Testis (tissue), 3 donors: ENCODE measurements around the gene NRTN. TPM values are rescaled to one million over a fixed set of nuclear protein-coding genes. Genes with fewer than 3 reads are reported as not detected.

Experiments used
- DNase-seq: peaks from one replicate; pipeline ENCODE4 v3.0.0-alpha.2; 2019
- H3K27ac ChIP-seq, 2 donors: fragments of 200-600 bp; sonication (generic); one replicate each; pipeline ENCODE4 v1.5.1; 2019
- H3K27me3 ChIP-seq: fragments of 200-600 bp; sonication (generic); one replicate; pipeline ENCODE4 v1.5.1; 2019
- H3K36me3 ChIP-seq: fragments of 200-600 bp; sonication (generic); one replicate; pipeline ENCODE4 v1.5.1; 2017; ENCODE audit warnings: low read depth; ENCODE audit errors: missing control alignments
- H3K4me1 ChIP-seq: fragments of 200-600 bp; sonication (generic); one replicate; pipeline ENCODE4 v1.5.1; 2019
- H3K4me3 ChIP-seq, 2 donors: fragments of 200-600 bp; sonication (generic); one replicate each; pipeline ENCODE4 v1.5.1; 2017 to 2019
- H3K9me3 ChIP-seq: fragments of 200-600 bp; sonication (generic); one replicate; pipeline ENCODE4 v1.5.1; 2017
- POLR2A ChIP-seq: fragments of 450-650 bp; IDR thresholded peaks from one replicate; pipeline ENCODE4 v1.6.1; 2017; ENCODE audit warnings: antibody characterized with exemption, mild to moderate bottlenecking, moderate library complexity
- WGBS, 2 donors: methylation state at CpG; one replicate each; pipeline ENCODE4 v1.1.5; 2018; 5-methylcytosine and 5-hydroxymethylcytosine counted together
- intact Hi-C: fragments of 100-400 bp; cut with DNase I; formaldehyde crosslinking; loops from one replicate; pipeline ENCODE4 v1.15.1; 2023; ENCODE audit warnings: low total_unique reads
- polyA plus RNA-seq: library from polyadenylated mRNA; stranded (reverse); fragments of 350-450 nt; fragmentation: Illumina TruSeq; extraction: RNeasy Lipid Tissue Mini Kit (QIAGEN cat#74804); gene quantifications from one replicate; pipeline ENCODE4 v1.2.3, GENCODE V29; 2014; ENCODE audit warnings: low read depth, low replicate concordance; ENCODE audit not compliant: insufficient read depth
- total RNA-seq, 2 donors: library from RNA; depleted of rRNA; stranded (reverse); fragments of >200 nt; gene quantifications; one replicate each; pipeline ENCODE4 v1.2.3, GENCODE V29; 2016
- TF ChIP-seq, protein P1 (sequence below), 3 experiments: fragments of 450-650 bp in 2 of 3; fragments of 200-600 bp in 1 of 3; sonication (generic) in 1 of 3; IDR thresholded peaks; one replicate each; pipeline ENCODE4 v1.5.1; 2016 to 2019; ENCODE audit warnings: antibody characterized with exemption in 3 of 3, mild to moderate bottlenecking in 2 of 3, moderate library complexity in 1 of 3

NRTN gene
- total and polyA plus RNA-seq, 3 donors from 2014 or later, result 1.7 to 13.5 (median 6.5) TPM

DNA sequence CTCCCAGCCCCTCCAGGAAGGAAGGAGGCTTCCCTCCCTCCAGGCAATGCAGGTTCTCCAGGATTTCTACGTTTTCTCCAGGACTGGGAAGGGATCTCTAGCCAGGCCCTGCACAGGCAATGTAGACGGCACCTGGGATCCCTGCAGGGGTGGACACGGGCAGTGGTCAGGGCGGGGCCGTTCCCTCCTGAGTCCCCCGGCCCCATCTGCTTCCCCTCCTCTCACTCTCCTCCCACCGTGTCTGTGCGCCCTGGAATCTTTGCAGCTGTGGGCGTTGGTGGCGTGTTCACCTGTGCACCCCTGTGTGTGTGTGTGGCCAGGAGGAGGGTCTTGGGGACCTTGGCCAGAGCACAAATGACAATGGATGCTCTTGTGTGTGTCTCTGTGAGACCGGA lies 10.0 kb downstream of the NRTN start:
- Histone ChIP-seq H3K36me3 (no peaks in the 10 kb centered on the region), H3K27me3 (no peaks in the 10 kb centered on the region), H3K4me3 (no peak overlapping the region), H3K4me1 (no peaks in the 10 kb centered on the region), H3K27ac (no peak overlapping the region), H3K9me3 (no peaks in the 10 kb centered on the region)
- 53 to 58% methylated on average over 11 of the region's 11 CpGs for WGBS, 2 donors
- TF ChIP-seq POLR2A, result no peak
- TF ChIP-seq, protein P1, sequence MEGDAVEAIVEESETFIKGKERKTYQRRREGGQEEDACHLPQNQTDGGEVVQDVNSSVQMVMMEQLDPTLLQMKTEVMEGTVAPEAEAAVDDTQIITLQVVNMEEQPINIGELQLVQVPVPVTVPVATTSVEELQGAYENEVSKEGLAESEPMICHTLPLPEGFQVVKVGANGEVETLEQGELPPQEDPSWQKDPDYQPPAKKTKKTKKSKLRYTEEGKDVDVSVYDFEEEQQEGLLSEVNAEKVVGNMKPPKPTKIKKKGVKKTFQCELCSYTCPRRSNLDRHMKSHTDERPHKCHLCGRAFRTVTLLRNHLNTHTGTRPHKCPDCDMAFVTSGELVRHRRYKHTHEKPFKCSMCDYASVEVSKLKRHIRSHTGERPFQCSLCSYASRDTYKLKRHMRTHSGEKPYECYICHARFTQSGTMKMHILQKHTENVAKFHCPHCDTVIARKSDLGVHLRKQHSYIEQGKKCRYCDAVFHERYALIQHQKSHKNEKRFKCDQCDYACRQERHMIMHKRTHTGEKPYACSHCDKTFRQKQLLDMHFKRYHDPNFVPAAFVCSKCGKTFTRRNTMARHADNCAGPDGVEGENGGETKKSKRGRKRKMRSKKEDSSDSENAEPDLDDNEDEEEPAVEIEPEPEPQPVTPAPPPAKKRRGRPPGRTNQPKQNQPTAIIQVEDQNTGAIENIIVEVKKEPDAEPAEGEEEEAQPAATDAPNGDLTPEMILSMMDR (IDR thresholded peaks at IDR 0.05), result no peak
- intact Hi-C loops, result no loop called here
- no peak for DNase-seq

DNA sequence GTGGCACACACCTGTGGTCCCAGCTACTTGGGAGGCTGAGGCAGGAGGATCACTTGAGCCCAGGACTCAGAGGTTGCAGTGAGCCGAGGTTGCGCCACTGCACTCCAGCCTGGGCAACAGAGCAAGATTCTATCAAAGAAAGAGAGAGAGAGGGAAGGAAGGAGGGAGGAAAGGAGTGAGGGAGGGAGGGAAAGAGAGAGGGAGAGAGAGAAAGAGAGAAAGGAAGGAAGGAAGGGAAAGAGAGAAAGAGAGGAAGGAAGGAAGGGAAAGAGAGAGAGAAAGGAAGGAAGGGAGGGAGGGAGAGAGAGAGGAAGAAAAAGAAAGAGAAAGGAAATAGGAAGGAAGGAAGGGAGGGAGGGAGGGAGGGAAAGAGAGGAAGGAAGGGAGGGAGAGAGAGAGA lies 12.4 kb downstream of the NRTN start:
- H3K4me1 ChIP-seq, result no peaks in the 10 kb centered on the region
- H3K36me3 ChIP-seq, result no peaks in the 10 kb centered on the region
- intact Hi-C loops, result no loop called here

DNA sequence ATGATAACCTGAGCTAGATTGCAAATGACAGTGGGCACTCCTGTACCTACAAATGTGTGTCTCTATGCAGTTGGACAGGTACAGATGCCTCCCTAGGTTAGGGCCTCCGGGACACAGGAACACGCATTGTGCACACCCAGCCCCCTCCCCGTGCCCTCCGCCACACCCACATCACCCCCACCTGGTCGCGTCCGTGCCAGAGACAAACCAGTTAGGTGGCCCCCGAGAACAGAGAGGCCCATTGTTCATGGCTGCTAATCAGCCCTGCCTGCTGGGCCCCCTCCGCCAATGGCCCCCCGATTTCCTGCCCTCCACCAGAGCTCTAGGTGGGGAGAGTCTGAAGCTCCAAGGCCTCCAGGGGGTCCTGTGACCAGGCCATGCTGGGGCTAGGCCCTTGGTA lies 13.7 kb downstream of the NRTN start:
- TF ChIP-seq, protein P1 (IDR thresholded peaks at IDR 0.05), result no peak
- TF ChIP-seq POLR2A, result no peak
- H3K27me3 ChIP-seq, result no peaks in the 10 kb centered on the region
- 71 to 84% methylated on average over 10 of the region's 10 CpGs for WGBS, 2 donors

More for the DNA sequence above, 12.4 kb downstream of the NRTN start:
- no peak overlapping the region for H3K27ac ChIP-seq
- no peaks in the 10 kb centered on the region for H3K9me3 ChIP-seq
- WGBS, 2 donors, result 85 to 90% methylated on average over 2 of the region's 2 CpGs
- no peak for DNase-seq
- no peaks in the 10 kb centered on the region for H3K27me3 ChIP-seq
- no peak for TF ChIP-seq POLR2A
- TF ChIP-seq, protein P1 (IDR thresholded peaks at IDR 0.05), result no peak
- H3K4me3 ChIP-seq, result no peak overlapping the region

DNA sequence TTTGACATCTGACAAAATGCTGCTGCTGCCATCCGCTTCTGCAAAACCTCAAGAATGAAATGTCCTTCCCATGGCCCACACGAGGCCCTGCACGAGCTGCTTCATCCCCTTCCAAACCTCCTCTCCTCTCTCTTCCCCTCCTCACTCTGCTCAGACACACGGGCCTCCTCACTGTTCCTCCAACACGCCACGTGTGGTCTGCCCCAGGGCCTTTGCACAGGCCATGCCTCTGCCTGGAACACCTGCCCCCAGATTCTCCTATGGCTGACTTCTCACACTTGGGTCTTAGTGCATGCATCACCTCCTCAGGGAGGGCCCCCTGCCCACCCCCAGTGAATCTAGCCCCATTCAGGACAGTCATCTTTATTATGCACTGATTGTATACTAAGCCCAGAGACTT lies 15.9 kb downstream of the NRTN start:
- Histone ChIP-seq H3K4me3 (no peak overlapping the region), H3K36me3 (no peaks in the 10 kb centered on the region), H3K9me3 (no peaks in the 10 kb centered on the region), H3K27me3 (no peaks in the 10 kb centered on the region), H3K27ac (no peak overlapping the region), H3K4me1 (no peaks in the 10 kb centered on the region)
- intact Hi-C loops, result no loop called here
- no peak for DNase-seq
- TF ChIP-seq, protein P1 (IDR thresholded peaks at IDR 0.05), result no peak
- 55 to 59% methylated on average over 6 of the region's 6 CpGs for WGBS, 2 donors

More for the DNA sequence above, 13.7 kb downstream of the NRTN start:
- no peaks in the 10 kb centered on the region for H3K36me3 ChIP-seq
- no peaks in the 10 kb centered on the region for H3K4me1 ChIP-seq
- no peak for DNase-seq
- H3K27ac ChIP-seq, result no peak overlapping the region
- H3K4me3 ChIP-seq, result no peak overlapping the region
- H3K9me3 ChIP-seq, result no peaks in the 10 kb centered on the region
- intact Hi-C loops, result no loop called here

DNA sequence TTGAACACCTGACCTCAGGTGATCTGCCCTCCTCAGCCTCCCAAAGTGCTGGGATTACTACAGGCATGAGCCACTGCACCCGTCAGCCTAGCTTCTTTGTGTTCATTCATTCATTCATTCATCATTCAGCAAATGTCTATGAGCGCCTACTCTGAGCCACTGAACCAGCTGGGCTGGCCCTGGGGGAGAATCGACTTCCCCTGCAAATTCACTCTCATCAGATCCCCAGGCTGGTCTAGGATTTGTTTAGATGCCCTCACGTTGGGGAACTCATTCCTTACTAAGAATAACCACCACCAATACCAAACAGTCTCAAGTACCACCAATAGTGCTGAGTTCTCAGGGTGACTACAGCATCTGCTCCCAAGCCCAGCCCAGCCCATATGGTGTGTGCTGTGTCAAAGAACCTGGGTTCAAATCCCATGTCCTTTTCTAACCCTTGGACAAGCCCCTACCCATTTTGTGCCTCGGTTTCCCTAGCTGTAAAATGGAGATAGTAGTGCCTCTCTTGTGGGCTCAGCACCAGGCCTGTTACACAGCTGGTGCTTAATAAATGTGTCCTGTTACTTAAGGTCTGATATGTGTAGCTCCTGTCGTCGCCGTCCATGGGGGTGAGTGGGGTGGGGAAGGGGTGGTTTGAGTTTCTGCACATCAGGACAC lies 16.8 kb downstream of the NRTN start:
- intact Hi-C loops, result no loop called here

More for the DNA sequence above, 16.8 kb downstream of the NRTN start:
- no peaks in the 10 kb centered on the region for H3K27me3 ChIP-seq
- H3K4me1 ChIP-seq, result no peaks in the 10 kb centered on the region
- H3K9me3 ChIP-seq, result no peaks in the 10 kb centered on the region
- no peak overlapping the region for H3K27ac ChIP-seq
- no peak for DNase-seq
- TF ChIP-seq, protein P1 (IDR thresholded peaks at IDR 0.05), result no peak
- no peak for TF ChIP-seq POLR2A
- H3K36me3 ChIP-seq, result no peaks in the 10 kb centered on the region
- 47 to 68% methylated on average over 8 of the region's 8 CpGs for WGBS, 2 donors
- H3K4me3 ChIP-seq, result no peak overlapping the region
